ENCODE results near the gene COPS3. TPM values are rescaled to one million over a fixed set of nuclear protein-coding genes. Genes with fewer than 3 reads are reported as not detected.

The COPS3 gene
- total and polyA plus RNA-seq, 2 experiments from 2014 or later: 108 to 121 TPM

GRCh38 chr17:17326275-17326875, 45.3 kb upstream of the COPS3 start:
- Histone ChIP-seq H3K4me2 (no peak overlapping the region), H3K79me2 (replicated peaks; ENCODE audit: insufficient read depth) (no peaks in the 10 kb centered on the region), H3K4me3 (no peak overlapping the region), H2AFZ (no peak overlapping the region), H3F3A (replicated peaks; ENCODE audit: low read depth) (no peaks in the 10 kb centered on the region), H3K27ac (ENCODE audit: low read depth) (no peak overlapping the region), H3K36me3 (ENCODE audit: insufficient read depth) (no peaks in the 10 kb centered on the region), H4K20me1 (replicated peaks; ENCODE audit: insufficient read depth) (no peaks in the 10 kb centered on the region), H3K27me3 (ENCODE audit: insufficient read depth) (no peaks in the 10 kb centered on the region), H3K4me1 (ENCODE audit: insufficient read depth) (no peaks in the 10 kb centered on the region), H3K9me2 (ENCODE audit: insufficient read depth) (no peaks in the 10 kb centered on the region)
- ATAC-seq (no peak), DNase-seq (ENCODE audit: low spot score) (no peak)
- Mint-ChIP-seq H3K27me3 (ENCODE audit: insufficient read depth, low read depth, poor library complexity) (peaks cover 2% of the 10 kb centered on the region), H3K9me3 (no peaks in the 10 kb centered on the region), H3K36me3 (ENCODE audit: low read depth) (no peaks in the 10 kb centered on the region; the same call in 2 of the 3 replicates), H3K4me1 (no peaks in the 10 kb centered on the region), H3K27ac (no peak overlapping the region), H3K4me3 (no peak overlapping the region)
- TF ChIP-seq CREB1 (CRISPR knock-in tag; IDR thresholded peaks at IDR 0.05; ENCODE audit: low read depth) (no peak), STAT1 (IDR thresholded peaks at IDR 0.05; ENCODE audit: unreplicated experiment) (no peak), REST (IDR thresholded peaks at IDR 0.05; ENCODE audit: unreplicated experiment) (no peak), EZH2 (IDR thresholded peaks at IDR 0.05; ENCODE audit: low read depth, unreplicated experiment) (no peak), ETS1 (IDR thresholded peaks at IDR 0.05) (no peak), NANOG (IDR thresholded peaks at IDR 0.05; ENCODE audit: borderline replicate concordance) (no peak), ZNF462 (CRISPR knock-in tag; IDR thresholded peaks at IDR 0.05) (no peak), JUNB (IDR thresholded peaks at IDR 0.05; ENCODE audit: unreplicated experiment) (no peak), ZNF331 (CRISPR knock-in tag; IDR thresholded peaks at IDR 0.05; ENCODE audit: low read depth) (no peak), EZH2phosphoT487 (IDR thresholded peaks at IDR 0.05; ENCODE audit: unreplicated experiment) (no peak), ZNF114 (CRISPR knock-in tag; IDR thresholded peaks at IDR 0.05) (no peak), CTCF (conservative IDR thresholded peaks at IDR 0.05; ENCODE audit: low read depth in 2 of 2) (no peak), POLR2AphosphoS5 (IDR thresholded peaks at IDR 0.05; ENCODE audit: low read depth) (no peak)
